ENCODE results near the gene MMP23B.

GRCh38 chr1:1600861-1601563 lies 31.0 kb upstream of the MMP23B start:
- TF ChIP-seq CTCF (IDR thresholded peaks at IDR 0.05 in 2 of 3, conservative IDR thresholded peaks at IDR 0.05 in 1 of 3; ENCODE audit: control insufficient read depth in 2 of 3, extremely low read depth in 1 of 3, insufficient read depth in 1 of 3, low read depth in 3 of 3, low read length in 3 of 3) (no peak), CREB1 (IDR thresholded peaks at IDR 0.05; ENCODE audit: low read depth) (no peak), ZNF622 (IDR thresholded peaks at IDR 0.05) (no peak), RAD21 (IDR thresholded peaks at IDR 0.05; ENCODE audit: insufficient read depth, low read depth, low read length) (no peak), TAF1 (IDR thresholded peaks at IDR 0.05; ENCODE audit: borderline replicate concordance, low read depth, low read length) (no peak), HCFC1 (IDR thresholded peaks at IDR 0.05; ENCODE audit: low read length) (no peak), YY1 (IDR thresholded peaks at IDR 0.05; ENCODE audit: low read depth, low read length) (no peak), CBX3 (IDR thresholded peaks at IDR 0.05; ENCODE audit: borderline replicate concordance, low read depth) (no peak), GABPA (IDR thresholded peaks at IDR 0.05; ENCODE audit: low read depth) (no peak), RELA (IDR thresholded peaks at IDR 0.05; ENCODE audit: borderline replicate concordance, partially characterized antibody) (no peak), SREBF1 (IDR thresholded peaks at IDR 0.05; ENCODE audit: low read length) (no peak), SMARCA5 (IDR thresholded peaks at IDR 0.05) (no peak), RFX5 (IDR thresholded peaks at IDR 0.05; ENCODE audit: low read depth, low read length) (no peak)

Measured in GM12878 (cell line).